OCI-LY1 (cell line): Measurements from ENCODE around the gene HMX1.

Experiments used
- CTCF ChIP-seq: fragments of 200-600 bp; sonication (generic), shearing (Covaris generic); IDR thresholded peaks from 2 replicates; pipeline ENCODE4 v1.5.1; 2017; ENCODE audit warnings: mild to moderate bottlenecking, antibody characterized with exemption, low read length, moderate library complexity, mixed read lengths
- EZH2 ChIP-seq: fragments of 200-600 bp; sonication (generic), shearing (Covaris generic); IDR thresholded peaks from 2 replicates; pipeline ENCODE4 v1.8.0; 2017; ENCODE audit warnings: borderline replicate concordance, mixed run types, mild to moderate bottlenecking, antibody characterized with exemption, low read length, moderate library complexity, mixed read lengths

- TF ChIP-seq EZH2 = no peak
- TF ChIP-seq CTCF = no peak
These were observed 45.7 kb upstream of the HMX1 start for GRCh38 chr4:8917321-8917811.
